Measurements from ENCODE around the gene ERCC1. TPM values are rescaled to one million over a fixed set of nuclear protein-coding genes. Genes with fewer than 3 reads are reported as not detected.

Gene ERCC1
- total RNA-seq, 1 donor from 2014 or later = 65.0 TPM

GRCh38 chr19:45358213-45358792 lies 65.4 kb downstream of the ERCC1 start:
- H3K4me3 ChIP-seq (ENCODE audit: low read depth, low read length) = no peak overlapping the region
- no peaks in the 10 kb centered on the region for H3K27me3 ChIP-seq (ENCODE audit: control insufficient read depth, insufficient read depth, low read length)
- FAIRE-seq (no peak), DNase-seq (ENCODE audit: low read depth) (no peak)
- no peak for TF ChIP-seq CTCF (IDR thresholded peaks at IDR 0.05; ENCODE audit: insufficient read depth, low read length, severe bottlenecking)
- H3K36me3 ChIP-seq (ENCODE audit: control insufficient read depth, insufficient read depth, low read length) = peaks cover 15% of the 10 kb centered on the region

GRCh38 chr19:45357445-45357783 lies 66.3 kb downstream of the ERCC1 start:
- no peak for DNase-seq (ENCODE audit: low read depth)
- Histone ChIP-seq H3K36me3 (ENCODE audit: control insufficient read depth, insufficient read depth, low read length) (peaks cover 12% of the 10 kb centered on the region), H3K4me3 (ENCODE audit: low read depth, low read length) (no peak overlapping the region), H3K27me3 (ENCODE audit: control insufficient read depth, insufficient read depth, low read length) (no peaks in the 10 kb centered on the region)
- TF ChIP-seq CTCF (IDR thresholded peaks at IDR 0.05; ENCODE audit: insufficient read depth, low read length, severe bottlenecking) = no peak
- FAIRE-seq = no peak

Other genes with a start within 250 kb of the ERCC1 start
- gene TRAPPC6A, start 245.7 kb downstream of the ERCC1 start, total RNA-seq = 11.4 and 24.5 TPM in 2 replicates
- gene BLOC1S3, start 245.1 kb downstream of the ERCC1 start, total RNA-seq = 5.3 and 5.5 TPM in 2 replicates
- gene EXOC3L2, start 178.5 kb downstream of the ERCC1 start, total RNA-seq = not detected in 2 replicates
- gene MARK4, start 172.6 kb downstream of the ERCC1 start, total RNA-seq = 10.8 and 14.8 TPM in 2 replicates
- gene CKM, start 101.0 kb downstream of the ERCC1 start, total RNA-seq = under 0.01 TPM in 1 of 2 replicates, not detected in the other
- 83.5 and 99.5 TPM in 2 replicates for gene KLC3, start 83.2 kb downstream of the ERCC1 start, total RNA-seq
- gene ERCC2, start 53.3 kb downstream of the ERCC1 start, total RNA-seq = 3.9 and 4.6 TPM in 2 replicates
- gene PPP1R13L, start 18.8 kb downstream of the ERCC1 start, total RNA-seq = 16.6 and 31.2 TPM in 2 replicates
- 8.8 and 16.8 TPM in 2 replicates for gene POLR1G, start 17.3 kb downstream of the ERCC1 start, total RNA-seq
- 3.6 and 4.2 TPM in 2 replicates for gene FOSB, start 44.1 kb upstream of the ERCC1 start, total RNA-seq
- gene RTN2, start 73.1 kb upstream of the ERCC1 start, total RNA-seq = 2.1 and 2.9 TPM in 2 replicates
- 1.4 and 1.6 TPM in 2 replicates for gene PPM1N, start 74.5 kb upstream of the ERCC1 start, total RNA-seq
- gene VASP, start 83.6 kb upstream of the ERCC1 start, total RNA-seq = 59.0 and 86.0 TPM in 2 replicates
- gene OPA3, start 160.9 kb upstream of the ERCC1 start, total RNA-seq = 5.3 and 7.0 TPM in 2 replicates
- gene GPR4, start 178.3 kb upstream of the ERCC1 start, total RNA-seq = not detected in 2 replicates
- gene EML2, start 215.5 kb upstream of the ERCC1 start, total RNA-seq = 144 and 153 TPM in 2 replicates
- 0.38 and 0.53 TPM in 2 replicates for gene GIPR, start 244.3 kb upstream of the ERCC1 start, total RNA-seq

Data from bronchial epithelial cell (primary cell).